Measurements from ENCODE around the gene MYH9. TPM values are rescaled to one million over a fixed set of nuclear protein-coding genes. Genes with fewer than 3 reads are reported as not detected.
A peak's percentile ranks its signal among the peaks of the same experiment; 100 is the strongest.

MYH9 gene
- total and polyA plus RNA-seq, 10 donors, result 59.8 to 1,376 (median 711) TPM

GRCh38 chr22:36299295-36299694 is 88.5 kb downstream of the MYH9 start:
- Histone ChIP-seq H3K27me3 (replicated peaks in 1 of 7) (no peaks in the 10 kb centered on the region), H3K9me3 (no peaks in the 10 kb centered on the region), H3K36me3 (peaks cover 43 to 100% (median 100%) of the 10 kb centered on the region in 6 donors), H3K4me3 (no peak overlapping the region), H3K4me1 (peaks cover 7 to 41% (median 24%) of the 10 kb centered on the region in 6 donors), H3K27ac (peak overlapping the region in 6 of 8 donors; percentile 55 to 76 (median 68))
- 85 to 96% (median 87%) methylated on average over 8 to 14 of the region's 14 CpGs for WGBS, 5 donors
- TF ChIP-seq POLR2A (IDR thresholded peaks at IDR 0.05), result no peak
- peak in 2 of 3 donors; percentile 24 to 52 for TF ChIP-seq POLR2AphosphoS5 (IDR thresholded peaks at IDR 0.05)
- TF ChIP-seq, protein P1, sequence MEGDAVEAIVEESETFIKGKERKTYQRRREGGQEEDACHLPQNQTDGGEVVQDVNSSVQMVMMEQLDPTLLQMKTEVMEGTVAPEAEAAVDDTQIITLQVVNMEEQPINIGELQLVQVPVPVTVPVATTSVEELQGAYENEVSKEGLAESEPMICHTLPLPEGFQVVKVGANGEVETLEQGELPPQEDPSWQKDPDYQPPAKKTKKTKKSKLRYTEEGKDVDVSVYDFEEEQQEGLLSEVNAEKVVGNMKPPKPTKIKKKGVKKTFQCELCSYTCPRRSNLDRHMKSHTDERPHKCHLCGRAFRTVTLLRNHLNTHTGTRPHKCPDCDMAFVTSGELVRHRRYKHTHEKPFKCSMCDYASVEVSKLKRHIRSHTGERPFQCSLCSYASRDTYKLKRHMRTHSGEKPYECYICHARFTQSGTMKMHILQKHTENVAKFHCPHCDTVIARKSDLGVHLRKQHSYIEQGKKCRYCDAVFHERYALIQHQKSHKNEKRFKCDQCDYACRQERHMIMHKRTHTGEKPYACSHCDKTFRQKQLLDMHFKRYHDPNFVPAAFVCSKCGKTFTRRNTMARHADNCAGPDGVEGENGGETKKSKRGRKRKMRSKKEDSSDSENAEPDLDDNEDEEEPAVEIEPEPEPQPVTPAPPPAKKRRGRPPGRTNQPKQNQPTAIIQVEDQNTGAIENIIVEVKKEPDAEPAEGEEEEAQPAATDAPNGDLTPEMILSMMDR (IDR thresholded peaks at IDR 0.05 in 8 of 11, conservative IDR thresholded peaks at IDR 0.05 in 3 of 11), result no peak
- intact Hi-C loops (cut with DNase I; ENCODE audit: low total_unique reads), result no loop called here
- DNase-seq, result peak; percentile 69

DNA sequence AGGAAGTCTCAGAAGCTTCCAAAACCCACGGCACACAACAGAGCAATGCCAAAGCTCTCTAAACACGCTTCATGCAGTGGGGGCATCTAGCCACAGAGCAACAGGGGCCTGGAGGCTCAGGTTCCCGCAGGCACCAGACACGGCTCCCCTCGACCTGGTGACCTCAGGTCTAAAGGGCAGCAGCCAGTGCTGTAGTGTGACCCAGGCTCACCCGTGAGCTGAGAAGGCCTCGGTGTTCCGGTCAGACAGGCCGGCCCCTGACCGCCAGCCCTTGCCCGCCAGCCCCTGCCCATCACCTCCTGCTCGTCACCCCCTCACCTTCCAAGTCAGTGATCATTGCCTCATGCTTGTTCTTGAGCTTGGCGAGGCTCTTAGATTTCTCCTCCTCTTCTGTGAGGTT is 89.2 kb downstream of the MYH9 start:
- Histone ChIP-seq H3K27me3 (replicated peaks in 1 of 7) (no peaks in the 10 kb centered on the region), H3K36me3 (peaks cover 41 to 100% (median 100%) of the 10 kb centered on the region in 6 donors), H3K27ac (peak overlapping the region in 5 of 8 donors; percentile 64 to 76 (median 69)), H3K9me3 (no peaks in the 10 kb centered on the region), H3K4me3 (no peak overlapping the region), H3K4me1 (peaks cover 7 to 46% (median 24%) of the 10 kb centered on the region in 6 donors)
- 88 to 94% (median 93%) methylated on average over 13 of the region's 13 CpGs for whole genome bisulfite sequencing, 5 donors
- intact Hi-C loops (cut with DNase I; ENCODE audit: low total_unique reads), result no loop called here
- peak; percentile 17 to 69 (median 41) for TF ChIP-seq POLR2AphosphoS5 (IDR thresholded peaks at IDR 0.05)
- no peak for TF ChIP-seq POLR2A (IDR thresholded peaks at IDR 0.05)
- TF ChIP-seq, protein P1 (IDR thresholded peaks at IDR 0.05 in 8 of 11, conservative IDR thresholded peaks at IDR 0.05 in 3 of 11), result no peak
- DNase-seq, result peak; percentile 54

- Histone ChIP-seq H3K9me3 (no peaks in the 10 kb centered on the region), H3K27me3 (replicated peaks in 1 of 7) (no peaks in the 10 kb centered on the region), H3K27ac (peak overlapping the region in 4 of 8 donors; percentile 64 to 76 (median 68)), H3K36me3 (peaks cover 41 to 100% (median 100%) of the 10 kb centered on the region in 6 donors), H3K4me3 (no peak overlapping the region), H3K4me1 (peaks cover 7 to 51% (median 25%) of the 10 kb centered on the region in 6 donors)
- intact Hi-C loops (cut with DNase I; ENCODE audit: low total_unique reads), result no loop called here
- 88 to 97% (median 94%) methylated on average over 8 of the region's 8 CpGs for WGBS, 5 donors
- DNase-seq, result peak; percentile 30
- TF ChIP-seq POLR2AphosphoS5 (IDR thresholded peaks at IDR 0.05), result no peak
- TF ChIP-seq, protein P1 (IDR thresholded peaks at IDR 0.05 in 8 of 11, conservative IDR thresholded peaks at IDR 0.05 in 3 of 11), result no peak
- no peak for TF ChIP-seq POLR2A (IDR thresholded peaks at IDR 0.05)
These were observed 89.6 kb downstream of the MYH9 start for GRCh38 chr22:36298118-36298517.

GRCh38 chr22:36297568-36297967 is 90.2 kb downstream of the MYH9 start:
- intact Hi-C loops (cut with DNase I; ENCODE audit: low total_unique reads), result no loop called here

More at GRCh38 chr22:36297568-36297967, 90.2 kb downstream of the MYH9 start:
- Histone ChIP-seq H3K36me3 (peaks cover 41 to 100% (median 100%) of the 10 kb centered on the region in 6 donors), H3K4me1 (peaks cover 7 to 54% (median 27%) of the 10 kb centered on the region in 6 donors), H3K4me3 (no peak overlapping the region), H3K9me3 (no peaks in the 10 kb centered on the region), H3K27me3 (replicated peaks in 1 of 7) (no peaks in the 10 kb centered on the region), H3K27ac (peak overlapping the region in 2 of 8 donors; percentile 64 to 70)
- DNase-seq, result peak; percentile 73
- 86 to 90% (median 88%) methylated on average over 19 of the region's 19 CpGs for WGBS, 5 donors
- TF ChIP-seq POLR2A (IDR thresholded peaks at IDR 0.05), result no peak
- peak; percentile 30 to 76 (median 63) for TF ChIP-seq POLR2AphosphoS5 (IDR thresholded peaks at IDR 0.05)
- TF ChIP-seq, protein P1 (IDR thresholded peaks at IDR 0.05 in 8 of 11, conservative IDR thresholded peaks at IDR 0.05 in 3 of 11), result no peak

All from spleen (tissue), 11 donors.